HEK293 (cell line): ENCODE measurements around the gene GPER1.

Experiments
- GLI2 ChIP-seq: fragments of 450-650 bp; formaldehyde crosslinking; IDR thresholded peaks from 2 replicates; pipeline ENCODE4; 2017; ENCODE audit warnings: missing biosample characterization, missing genetic modification characterization, low read depth, borderline replicate concordance
- HOXA7 ChIP-seq: sonication (generic); formaldehyde crosslinking; IDR thresholded peaks from 2 replicates; pipeline ENCODE4 v1.8.1; 2022; ENCODE audit warnings: missing genetic modification reagents, borderline replicate concordance
- KLF9 ChIP-seq: fragments of 450-650 bp; formaldehyde crosslinking; IDR thresholded peaks from 2 replicates; pipeline ENCODE4 v1.5.1; 2016; ENCODE audit warnings: missing biosample characterization, missing genetic modification characterization, low read depth
- MEIS1 ChIP-seq: sonication (generic); formaldehyde crosslinking; IDR thresholded peaks from 2 replicates; pipeline ENCODE4 v1.8.1; 2022; ENCODE audit warnings: missing genetic modification reagents, mild to moderate bottlenecking, borderline replicate concordance
- ZBTB20 ChIP-seq: fragments of 450-650 bp; formaldehyde crosslinking; IDR thresholded peaks from 2 replicates; pipeline ENCODE4 v1.5.1; 2016; ENCODE audit warnings: missing biosample characterization, missing genetic modification characterization
- ZFP3 ChIP-seq: fragments of 450-650 bp; formaldehyde crosslinking; IDR thresholded peaks from 2 replicates; pipeline ENCODE4 v1.5.1; 2016; ENCODE audit warnings: low read depth, missing biosample characterization, missing genetic modification characterization
- ZFP37 ChIP-seq: fragments of 450-650 bp; formaldehyde crosslinking; IDR thresholded peaks from 2 replicates; pipeline ENCODE4 v1.5.1; 2016; ENCODE audit warnings: missing biosample characterization, missing genetic modification characterization
- ZNF146 ChIP-seq: fragments of 450-650 bp; formaldehyde crosslinking; IDR thresholded peaks from 2 replicates; pipeline ENCODE4 v1.5.1; 2016; ENCODE audit warnings: missing biosample characterization, missing genetic modification characterization
- ZNF155 ChIP-seq: fragments of 450-650 bp; formaldehyde crosslinking; IDR thresholded peaks from 2 replicates; pipeline ENCODE4 v1.5.1; 2016; ENCODE audit warnings: missing biosample characterization, missing genetic modification characterization
- ZNF169 ChIP-seq: fragments of 450-650 bp; formaldehyde crosslinking; IDR thresholded peaks from 2 replicates; pipeline ENCODE4 v1.5.1; 2016; ENCODE audit warnings: missing biosample characterization, missing genetic modification characterization
- ZNF174 ChIP-seq: fragments of 450-650 bp; formaldehyde crosslinking; IDR thresholded peaks from 2 replicates; pipeline ENCODE4 v1.5.0; 2017; ENCODE audit warnings: missing biosample characterization, mild to moderate bottlenecking, missing genetic modification characterization
- ZNF239 ChIP-seq: fragments of 450-650 bp; formaldehyde crosslinking; IDR thresholded peaks from 2 replicates; pipeline ENCODE4 v1.5.1; 2016; ENCODE audit warnings: missing biosample characterization, missing genetic modification characterization
- ZNF248 ChIP-seq: fragments of 450-650 bp; formaldehyde crosslinking; IDR thresholded peaks from 2 replicates; pipeline ENCODE4 v1.5.1; 2017; ENCODE audit warnings: missing biosample characterization, missing genetic modification characterization
- ZNF266 ChIP-seq: fragments of 450-650 bp; formaldehyde crosslinking; IDR thresholded peaks from 2 replicates; pipeline ENCODE4 v1.5.1; 2016; ENCODE audit warnings: missing biosample characterization, missing genetic modification characterization, low read depth
- ZNF433 ChIP-seq: fragments of 450-650 bp; formaldehyde crosslinking; IDR thresholded peaks from 2 replicates; pipeline ENCODE4 v1.5.1; 2016; ENCODE audit warnings: missing biosample characterization, missing genetic modification characterization, low read depth
- ZNF48 ChIP-seq: fragments of 450-650 bp; formaldehyde crosslinking; IDR thresholded peaks from 2 replicates; pipeline ENCODE4 v1.5.1; 2016; ENCODE audit warnings: missing biosample characterization, missing genetic modification characterization
- ZNF529 ChIP-seq: fragments of 450-650 bp; formaldehyde crosslinking; IDR thresholded peaks from 2 replicates; pipeline ENCODE4 v1.5.1; 2017; ENCODE audit warnings: missing genetic modification characterization, missing biosample characterization; ENCODE audit not compliant: insufficient replicate concordance
- ZNF747 ChIP-seq: fragments of 450-650 bp; formaldehyde crosslinking; IDR thresholded peaks from 2 replicates; pipeline ENCODE4 v1.5.1; 2016; ENCODE audit warnings: missing biosample characterization, missing genetic modification characterization
- ZNF777 ChIP-seq: fragments of 450-650 bp; formaldehyde crosslinking; IDR thresholded peaks from 2 replicates; pipeline ENCODE4 v1.5.1; 2017; ENCODE audit warnings: missing biosample characterization, missing genetic modification characterization, borderline replicate concordance
- ZNF830 ChIP-seq: fragments of 450-650 bp; IDR thresholded peaks from 2 replicates; pipeline ENCODE4 v1.5.0; 2018; ENCODE audit warnings: missing biosample characterization, missing genetic modification characterization, low read depth, mild to moderate bottlenecking, moderate library complexity
- TF ChIP-seq, protein P1 (sequence below): fragments of 450-650 bp; formaldehyde crosslinking; IDR thresholded peaks from 2 replicates; pipeline ENCODE4 v1.5.1; 2016; ENCODE audit warnings: missing biosample characterization, missing genetic modification characterization
- TF ChIP-seq, protein P2 (sequence below): fragments of 450-650 bp; formaldehyde crosslinking; IDR thresholded peaks from 2 replicates; pipeline ENCODE4 v1.5.1; 2017; ENCODE audit warnings: missing biosample characterization, missing genetic modification characterization
- TF ChIP-seq, protein P3 (sequence below): fragments of 450-650 bp; formaldehyde crosslinking; IDR thresholded peaks from 2 replicates; pipeline ENCODE4 v1.5.1; 2017; ENCODE audit warnings: missing biosample characterization, missing genetic modification characterization
- TF ChIP-seq, protein P4 (sequence below): fragments of 450-650 bp; formaldehyde crosslinking; IDR thresholded peaks from 2 replicates; pipeline ENCODE4 v1.5.1; 2016; ENCODE audit warnings: missing biosample characterization, missing genetic modification characterization, borderline replicate concordance
- TF ChIP-seq, protein P5 (sequence below): fragments of 450-650 bp; formaldehyde crosslinking; IDR thresholded peaks from 2 replicates; pipeline ENCODE4 v1.5.1; 2017; ENCODE audit warnings: missing biosample characterization, mild to moderate bottlenecking, missing genetic modification characterization, moderate library complexity
- TF ChIP-seq, protein P6 (sequence below): fragments of 450-650 bp; formaldehyde crosslinking; IDR thresholded peaks from 2 replicates; pipeline ENCODE4 v1.5.1; 2016; ENCODE audit warnings: missing biosample characterization, missing genetic modification characterization

GPER1 gene

DNA sequence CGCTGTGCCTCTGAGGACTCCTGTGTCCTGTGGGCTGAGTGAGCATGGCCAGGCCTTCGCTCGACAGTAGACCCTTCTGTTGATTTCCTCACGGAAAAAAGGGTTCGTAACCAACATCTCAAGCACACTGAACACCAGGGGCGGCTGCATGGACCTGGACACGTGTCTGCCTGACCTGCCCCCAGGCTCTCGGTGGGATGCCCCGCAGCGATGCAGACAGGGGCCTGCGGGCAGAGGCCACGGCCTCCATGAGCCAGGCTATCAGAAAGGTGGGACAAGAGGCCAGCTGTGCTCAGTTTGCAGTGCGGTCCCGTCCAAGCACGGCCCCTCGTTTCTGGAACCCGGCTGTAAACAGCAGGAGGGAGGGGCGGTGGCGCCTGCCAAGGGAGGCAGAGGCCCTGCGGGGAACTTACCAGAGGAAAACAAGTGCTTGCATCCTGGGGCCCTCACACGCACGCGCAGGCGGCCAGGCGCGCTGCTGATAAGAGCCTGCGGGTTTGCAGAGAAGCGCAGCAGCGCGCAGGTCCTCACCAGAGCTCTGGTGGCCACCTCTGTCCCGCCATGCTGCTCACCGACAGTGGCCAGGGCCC is 33.0 kb upstream of the GPER1 start (continued):
- TF ChIP-seq, protein P1, sequence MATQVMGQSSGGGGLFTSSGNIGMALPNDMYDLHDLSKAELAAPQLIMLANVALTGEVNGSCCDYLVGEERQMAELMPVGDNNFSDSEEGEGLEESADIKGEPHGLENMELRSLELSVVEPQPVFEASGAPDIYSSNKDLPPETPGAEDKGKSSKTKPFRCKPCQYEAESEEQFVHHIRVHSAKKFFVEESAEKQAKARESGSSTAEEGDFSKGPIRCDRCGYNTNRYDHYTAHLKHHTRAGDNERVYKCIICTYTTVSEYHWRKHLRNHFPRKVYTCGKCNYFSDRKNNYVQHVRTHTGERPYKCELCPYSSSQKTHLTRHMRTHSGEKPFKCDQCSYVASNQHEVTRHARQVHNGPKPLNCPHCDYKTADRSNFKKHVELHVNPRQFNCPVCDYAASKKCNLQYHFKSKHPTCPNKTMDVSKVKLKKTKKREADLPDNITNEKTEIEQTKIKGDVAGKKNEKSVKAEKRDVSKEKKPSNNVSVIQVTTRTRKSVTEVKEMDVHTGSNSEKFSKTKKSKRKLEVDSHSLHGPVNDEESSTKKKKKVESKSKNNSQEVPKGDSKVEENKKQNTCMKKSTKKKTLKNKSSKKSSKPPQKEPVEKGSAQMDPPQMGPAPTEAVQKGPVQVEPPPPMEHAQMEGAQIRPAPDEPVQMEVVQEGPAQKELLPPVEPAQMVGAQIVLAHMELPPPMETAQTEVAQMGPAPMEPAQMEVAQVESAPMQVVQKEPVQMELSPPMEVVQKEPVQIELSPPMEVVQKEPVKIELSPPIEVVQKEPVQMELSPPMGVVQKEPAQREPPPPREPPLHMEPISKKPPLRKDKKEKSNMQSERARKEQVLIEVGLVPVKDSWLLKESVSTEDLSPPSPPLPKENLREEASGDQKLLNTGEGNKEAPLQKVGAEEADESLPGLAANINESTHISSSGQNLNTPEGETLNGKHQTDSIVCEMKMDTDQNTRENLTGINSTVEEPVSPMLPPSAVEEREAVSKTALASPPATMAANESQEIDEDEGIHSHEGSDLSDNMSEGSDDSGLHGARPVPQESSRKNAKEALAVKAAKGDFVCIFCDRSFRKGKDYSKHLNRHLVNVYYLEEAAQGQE (tag by site-specific recombination): no peak
- no peak for TF ChIP-seq ZNF155 (tag by site-specific recombination)
- TF ChIP-seq, protein P2, sequence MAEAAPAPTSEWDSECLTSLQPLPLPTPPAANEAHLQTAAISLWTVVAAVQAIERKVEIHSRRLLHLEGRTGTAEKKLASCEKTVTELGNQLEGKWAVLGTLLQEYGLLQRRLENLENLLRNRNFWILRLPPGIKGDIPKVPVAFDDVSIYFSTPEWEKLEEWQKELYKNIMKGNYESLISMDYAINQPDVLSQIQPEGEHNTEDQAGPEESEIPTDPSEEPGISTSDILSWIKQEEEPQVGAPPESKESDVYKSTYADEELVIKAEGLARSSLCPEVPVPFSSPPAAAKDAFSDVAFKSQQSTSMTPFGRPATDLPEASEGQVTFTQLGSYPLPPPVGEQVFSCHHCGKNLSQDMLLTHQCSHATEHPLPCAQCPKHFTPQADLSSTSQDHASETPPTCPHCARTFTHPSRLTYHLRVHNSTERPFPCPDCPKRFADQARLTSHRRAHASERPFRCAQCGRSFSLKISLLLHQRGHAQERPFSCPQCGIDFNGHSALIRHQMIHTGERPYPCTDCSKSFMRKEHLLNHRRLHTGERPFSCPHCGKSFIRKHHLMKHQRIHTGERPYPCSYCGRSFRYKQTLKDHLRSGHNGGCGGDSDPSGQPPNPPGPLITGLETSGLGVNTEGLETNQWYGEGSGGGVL (tag by site-specific recombination): no peak
- TF ChIP-seq, protein P3, sequence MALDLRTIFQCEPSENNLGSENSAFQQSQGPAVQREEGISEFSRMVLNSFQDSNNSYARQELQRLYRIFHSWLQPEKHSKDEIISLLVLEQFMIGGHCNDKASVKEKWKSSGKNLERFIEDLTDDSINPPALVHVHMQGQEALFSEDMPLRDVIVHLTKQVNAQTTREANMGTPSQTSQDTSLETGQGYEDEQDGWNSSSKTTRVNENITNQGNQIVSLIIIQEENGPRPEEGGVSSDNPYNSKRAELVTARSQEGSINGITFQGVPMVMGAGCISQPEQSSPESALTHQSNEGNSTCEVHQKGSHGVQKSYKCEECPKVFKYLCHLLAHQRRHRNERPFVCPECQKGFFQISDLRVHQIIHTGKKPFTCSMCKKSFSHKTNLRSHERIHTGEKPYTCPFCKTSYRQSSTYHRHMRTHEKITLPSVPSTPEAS: no peak
- TF ChIP-seq HOXA7 (CRISPR knock-in tag): no peak
- TF ChIP-seq ZNF248 (tag by site-specific recombination): no peak
- TF ChIP-seq ZNF239 (tag by site-specific recombination): no peak
- no peak for TF ChIP-seq GLI2 (tag by site-specific recombination)
- TF ChIP-seq ZNF266: no peak
- TF ChIP-seq MEIS1 (CRISPR knock-in tag): no peak
- TF ChIP-seq ZNF529 (tag by site-specific recombination): no peak
- no peak for TF ChIP-seq ZNF433 (tag by site-specific recombination)
- TF ChIP-seq ZNF777 (tag by site-specific recombination): no peak
- no peak for TF ChIP-seq ZNF146 (tag by site-specific recombination)
- no peak for TF ChIP-seq ZFP3 (tag by site-specific recombination)
- no peak for TF ChIP-seq ZFP37 (tag by site-specific recombination)
- TF ChIP-seq, protein P4, sequence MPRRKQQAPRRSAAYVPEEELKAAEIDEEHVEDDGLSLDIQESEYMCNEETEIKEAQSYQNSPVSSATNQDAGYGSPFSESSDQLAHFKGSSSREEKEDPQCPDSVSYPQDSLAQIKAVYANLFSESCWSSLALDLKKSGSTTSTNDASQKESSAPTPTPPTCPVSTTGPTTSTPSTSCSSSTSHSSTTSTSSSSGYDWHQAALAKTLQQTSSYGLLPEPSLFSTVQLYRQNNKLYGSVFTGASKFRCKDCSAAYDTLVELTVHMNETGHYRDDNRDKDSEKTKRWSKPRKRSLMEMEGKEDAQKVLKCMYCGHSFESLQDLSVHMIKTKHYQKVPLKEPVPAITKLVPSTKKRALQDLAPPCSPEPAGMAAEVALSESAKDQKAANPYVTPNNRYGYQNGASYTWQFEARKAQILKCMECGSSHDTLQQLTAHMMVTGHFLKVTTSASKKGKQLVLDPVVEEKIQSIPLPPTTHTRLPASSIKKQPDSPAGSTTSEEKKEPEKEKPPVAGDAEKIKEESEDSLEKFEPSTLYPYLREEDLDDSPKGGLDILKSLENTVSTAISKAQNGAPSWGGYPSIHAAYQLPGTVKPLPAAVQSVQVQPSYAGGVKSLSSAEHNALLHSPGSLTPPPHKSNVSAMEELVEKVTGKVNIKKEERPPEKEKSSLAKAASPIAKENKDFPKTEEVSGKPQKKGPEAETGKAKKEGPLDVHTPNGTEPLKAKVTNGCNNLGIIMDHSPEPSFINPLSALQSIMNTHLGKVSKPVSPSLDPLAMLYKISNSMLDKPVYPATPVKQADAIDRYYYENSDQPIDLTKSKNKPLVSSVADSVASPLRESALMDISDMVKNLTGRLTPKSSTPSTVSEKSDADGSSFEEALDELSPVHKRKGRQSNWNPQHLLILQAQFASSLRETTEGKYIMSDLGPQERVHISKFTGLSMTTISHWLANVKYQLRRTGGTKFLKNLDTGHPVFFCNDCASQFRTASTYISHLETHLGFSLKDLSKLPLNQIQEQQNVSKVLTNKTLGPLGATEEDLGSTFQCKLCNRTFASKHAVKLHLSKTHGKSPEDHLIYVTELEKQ: no peak
- no peak for TF ChIP-seq ZNF747
- TF ChIP-seq ZNF48 (tag by site-specific recombination): no peak
- no peak for TF ChIP-seq ZNF174 (tag by site-specific recombination)
- TF ChIP-seq, protein P5, sequence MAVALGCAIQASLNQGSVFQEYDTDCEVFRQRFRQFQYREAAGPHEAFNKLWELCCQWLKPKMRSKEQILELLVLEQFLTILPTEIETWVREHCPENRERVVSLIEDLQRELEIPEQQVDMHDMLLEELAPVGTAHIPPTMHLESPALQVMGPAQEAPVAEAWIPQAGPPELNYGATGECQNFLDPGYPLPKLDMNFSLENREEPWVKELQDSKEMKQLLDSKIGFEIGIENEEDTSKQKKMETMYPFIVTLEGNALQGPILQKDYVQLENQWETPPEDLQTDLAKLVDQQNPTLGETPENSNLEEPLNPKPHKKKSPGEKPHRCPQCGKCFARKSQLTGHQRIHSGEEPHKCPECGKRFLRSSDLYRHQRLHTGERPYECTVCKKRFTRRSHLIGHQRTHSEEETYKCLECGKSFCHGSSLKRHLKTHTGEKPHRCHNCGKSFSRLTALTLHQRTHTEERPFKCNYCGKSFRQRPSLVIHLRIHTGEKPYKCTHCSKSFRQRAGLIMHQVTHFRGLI: no peak
- no peak for TF ChIP-seq ZNF169 (tag by site-specific recombination)
- TF ChIP-seq ZBTB20: peak; percentile 57
- no peak for TF ChIP-seq KLF9
- TF ChIP-seq, protein P6, sequence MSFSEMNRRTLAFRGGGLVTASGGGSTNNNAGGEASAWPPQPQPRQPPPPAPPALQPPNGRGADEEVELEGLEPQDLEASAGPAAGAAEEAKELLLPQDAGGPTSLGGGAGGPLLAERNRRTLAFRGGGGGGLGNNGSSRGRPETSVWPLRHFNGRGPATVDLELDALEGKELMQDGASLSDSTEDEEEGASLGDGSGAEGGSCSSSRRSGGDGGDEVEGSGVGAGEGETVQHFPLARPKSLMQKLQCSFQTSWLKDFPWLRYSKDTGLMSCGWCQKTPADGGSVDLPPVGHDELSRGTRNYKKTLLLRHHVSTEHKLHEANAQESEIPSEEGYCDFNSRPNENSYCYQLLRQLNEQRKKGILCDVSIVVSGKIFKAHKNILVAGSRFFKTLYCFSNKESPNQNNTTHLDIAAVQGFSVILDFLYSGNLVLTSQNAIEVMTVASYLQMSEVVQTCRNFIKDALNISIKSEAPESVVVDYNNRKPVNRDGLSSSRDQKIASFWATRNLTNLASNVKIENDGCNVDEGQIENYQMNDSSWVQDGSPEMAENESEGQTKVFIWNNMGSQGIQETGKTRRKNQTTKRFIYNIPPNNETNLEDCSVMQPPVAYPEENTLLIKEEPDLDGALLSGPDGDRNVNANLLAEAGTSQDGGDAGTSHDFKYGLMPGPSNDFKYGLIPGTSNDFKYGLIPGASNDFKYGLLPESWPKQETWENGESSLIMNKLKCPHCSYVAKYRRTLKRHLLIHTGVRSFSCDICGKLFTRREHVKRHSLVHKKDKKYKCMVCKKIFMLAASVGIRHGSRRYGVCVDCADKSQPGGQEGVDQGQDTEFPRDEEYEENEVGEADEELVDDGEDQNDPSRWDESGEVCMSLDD: no peak
- TF ChIP-seq ZNF830 (tag by site-specific recombination): no peak
